Sigmoid colon (tissue), 4 donors: Measurements from ENCODE around the gene MRPL9.

Experiments
- POLR2A ChIP-seq, 2 donors: fragments of 450-650 bp; IDR thresholded peaks; one replicate each; pipeline ENCODE4 v1.6.1; 2016; ENCODE audit warnings: antibody characterized with exemption in 2 of 2, mild to moderate bottlenecking in 2 of 2, moderate library complexity in 2 of 2
- POLR2AphosphoS5 ChIP-seq, 4 donors: sonication (generic); formaldehyde crosslinking; IDR thresholded peaks; one replicate each; pipeline ENCODE4 v1.6.1; 2017; ENCODE audit warnings: antibody characterized with exemption in 4 of 4
- TF ChIP-seq, protein P1 (sequence below), 4 experiments: fragments of 450-650 bp in 3 of 4; fragments of 200-600 bp in 1 of 4; IDR thresholded peaks; one replicate each; pipeline ENCODE4 v1.5.1; 2016 to 2019; ENCODE audit warnings: antibody characterized with exemption in 4 of 4, mild to moderate bottlenecking in 3 of 4, moderate library complexity in 2 of 4

GRCh38 chr1:151809985-151810556, 46.8 kb upstream of the MRPL9 start:
- TF ChIP-seq, protein P1, sequence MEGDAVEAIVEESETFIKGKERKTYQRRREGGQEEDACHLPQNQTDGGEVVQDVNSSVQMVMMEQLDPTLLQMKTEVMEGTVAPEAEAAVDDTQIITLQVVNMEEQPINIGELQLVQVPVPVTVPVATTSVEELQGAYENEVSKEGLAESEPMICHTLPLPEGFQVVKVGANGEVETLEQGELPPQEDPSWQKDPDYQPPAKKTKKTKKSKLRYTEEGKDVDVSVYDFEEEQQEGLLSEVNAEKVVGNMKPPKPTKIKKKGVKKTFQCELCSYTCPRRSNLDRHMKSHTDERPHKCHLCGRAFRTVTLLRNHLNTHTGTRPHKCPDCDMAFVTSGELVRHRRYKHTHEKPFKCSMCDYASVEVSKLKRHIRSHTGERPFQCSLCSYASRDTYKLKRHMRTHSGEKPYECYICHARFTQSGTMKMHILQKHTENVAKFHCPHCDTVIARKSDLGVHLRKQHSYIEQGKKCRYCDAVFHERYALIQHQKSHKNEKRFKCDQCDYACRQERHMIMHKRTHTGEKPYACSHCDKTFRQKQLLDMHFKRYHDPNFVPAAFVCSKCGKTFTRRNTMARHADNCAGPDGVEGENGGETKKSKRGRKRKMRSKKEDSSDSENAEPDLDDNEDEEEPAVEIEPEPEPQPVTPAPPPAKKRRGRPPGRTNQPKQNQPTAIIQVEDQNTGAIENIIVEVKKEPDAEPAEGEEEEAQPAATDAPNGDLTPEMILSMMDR (IDR thresholded peaks at IDR 0.05) = no peak
- TF ChIP-seq POLR2A (IDR thresholded peaks at IDR 0.05) (no peak), POLR2AphosphoS5 (IDR thresholded peaks at IDR 0.05) (no peak)
